ENCODE results near the gene FIGLA.

FIGLA gene, protein sequence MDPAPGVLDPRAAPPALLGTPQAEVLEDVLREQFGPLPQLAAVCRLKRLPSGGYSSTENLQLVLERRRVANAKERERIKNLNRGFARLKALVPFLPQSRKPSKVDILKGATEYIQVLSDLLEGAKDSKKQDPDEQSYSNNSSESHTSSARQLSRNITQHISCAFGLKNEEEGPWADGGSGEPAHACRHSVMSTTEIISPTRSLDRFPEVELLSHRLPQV

DNA sequence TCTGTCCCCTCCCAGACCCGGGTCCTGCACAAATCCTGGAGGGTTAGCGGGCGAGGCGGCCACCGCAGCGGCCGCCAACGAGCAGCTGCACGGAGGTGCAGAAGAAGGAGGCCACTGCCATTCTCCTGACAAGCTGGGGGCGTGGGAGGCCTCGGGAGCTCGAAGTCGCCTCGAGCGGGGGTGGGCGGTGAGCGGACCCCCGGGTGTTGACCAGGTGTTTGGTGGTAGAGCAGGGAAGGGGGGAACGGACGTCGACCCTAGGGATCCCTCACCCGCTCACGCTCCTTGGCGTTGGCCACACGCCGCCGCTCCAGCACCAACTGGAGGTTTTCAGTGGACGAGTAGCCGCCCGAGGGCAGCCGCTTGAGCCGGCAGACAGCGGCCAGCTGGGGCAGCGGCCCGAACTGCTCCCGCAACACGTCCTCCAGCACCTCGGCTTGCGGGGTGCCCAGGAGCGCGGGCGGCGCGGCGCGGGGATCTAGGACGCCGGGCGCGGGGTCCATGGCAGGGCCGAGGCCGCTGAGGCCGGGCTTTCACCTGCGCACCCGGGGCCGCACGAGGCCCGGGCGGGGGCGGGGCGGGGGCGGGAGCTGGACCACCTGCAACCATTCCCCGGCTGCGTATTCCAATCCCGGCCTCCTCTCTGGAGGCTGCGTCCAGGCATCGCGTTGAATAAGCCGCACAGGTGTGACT lies at the start of gene FIGLA:
TSS of gene FIGLA (minus strand) at position 508 of the 693 bp plus-strand sequence. CDS start at position 503, 5 bp downstream.
- DNase-seq, result no peak

DNA sequence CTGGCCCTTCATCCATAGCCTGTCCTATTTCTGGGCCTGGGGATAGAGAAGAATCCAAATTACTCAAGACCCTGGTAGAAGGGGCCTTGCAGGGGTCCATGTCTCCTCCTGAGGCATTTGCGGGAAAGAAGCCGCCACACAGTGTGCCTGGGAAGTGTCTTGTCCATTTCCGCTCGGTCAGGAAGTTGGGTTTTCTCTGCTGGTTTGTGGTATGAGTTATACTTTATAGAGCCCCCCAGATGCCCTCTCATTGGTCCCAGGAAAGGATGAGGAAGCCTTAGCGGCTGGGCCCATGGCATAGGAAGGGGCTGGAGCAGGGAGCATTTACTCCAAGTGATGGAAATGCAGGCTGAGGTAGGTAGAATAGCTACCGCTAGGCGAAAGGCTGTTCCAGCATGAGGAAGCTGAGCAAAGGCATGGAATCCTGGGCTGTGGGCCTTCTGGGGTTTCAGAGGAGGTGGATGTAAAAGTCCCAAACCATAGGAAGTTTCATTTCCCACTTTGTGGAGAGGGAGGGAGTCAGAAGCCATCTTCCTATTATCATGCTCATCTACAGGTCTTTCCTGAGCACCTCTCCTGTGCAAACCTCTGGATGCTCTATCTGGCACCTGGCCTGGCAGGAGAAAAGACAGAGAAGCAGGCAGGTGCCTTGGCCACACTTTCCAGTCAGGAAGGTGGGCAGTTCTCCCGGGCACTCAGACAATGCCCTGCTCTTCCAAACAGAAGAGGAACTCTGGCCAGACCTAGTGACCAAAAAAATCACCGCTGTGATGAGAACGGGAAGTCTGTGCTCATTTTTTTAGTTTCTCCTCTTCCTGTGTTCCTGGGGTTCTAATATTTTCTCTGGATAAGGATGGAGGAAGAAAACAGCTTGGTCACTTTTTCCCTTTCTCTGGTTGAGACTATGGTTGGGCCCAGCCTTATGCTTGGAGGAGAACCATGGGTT lies 47.8 kb upstream of the FIGLA start:
- DNase-seq, result no peak

DNA sequence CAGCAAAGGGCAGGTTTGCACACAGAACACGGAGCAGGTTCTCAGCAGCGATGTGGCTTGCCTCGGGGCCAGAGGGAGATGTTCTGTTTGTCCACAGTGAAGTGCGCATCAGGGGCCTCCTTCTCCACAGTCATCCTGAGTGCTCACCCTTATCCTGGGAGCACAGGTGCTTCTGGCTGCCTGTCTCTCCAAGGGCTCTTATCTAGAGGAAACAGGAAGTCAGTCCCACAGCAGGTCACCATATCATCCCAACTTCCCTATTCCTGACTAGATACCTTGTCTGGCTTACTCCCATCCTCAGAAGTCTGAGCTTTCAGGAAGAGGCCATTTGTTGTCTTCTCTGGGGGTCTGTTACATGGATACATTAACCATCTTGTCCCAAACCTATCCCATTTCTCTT lies 45.2 kb upstream of the FIGLA start, which contains the start of gene CD207:
TSS of gene CD207 (minus strand) at position 174 of the 400 bp plus-strand sequence. CDS start at position 134, 40 bp downstream.
- DNase-seq, result no peak

DNA sequence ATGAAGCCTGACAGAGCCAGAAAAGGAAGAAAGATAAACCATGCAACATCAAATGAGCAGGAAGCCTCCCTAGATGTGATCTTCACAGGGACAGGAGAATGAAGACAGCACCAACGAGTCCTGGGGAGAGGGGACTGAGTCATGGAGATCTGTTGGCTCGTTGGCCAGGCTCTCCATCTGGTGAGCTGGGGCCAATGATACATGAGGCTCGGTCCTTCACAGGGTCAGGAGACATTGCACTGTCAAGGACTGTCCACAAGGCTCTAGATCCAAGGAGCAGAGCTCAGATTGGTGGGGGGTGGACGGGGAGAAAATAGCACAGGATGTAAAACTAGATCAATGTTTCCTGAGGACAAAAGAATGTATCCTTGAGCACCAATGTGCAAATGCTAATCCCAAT lies 44.4 kb upstream of the FIGLA start:
- no peak for DNase-seq

DNA sequence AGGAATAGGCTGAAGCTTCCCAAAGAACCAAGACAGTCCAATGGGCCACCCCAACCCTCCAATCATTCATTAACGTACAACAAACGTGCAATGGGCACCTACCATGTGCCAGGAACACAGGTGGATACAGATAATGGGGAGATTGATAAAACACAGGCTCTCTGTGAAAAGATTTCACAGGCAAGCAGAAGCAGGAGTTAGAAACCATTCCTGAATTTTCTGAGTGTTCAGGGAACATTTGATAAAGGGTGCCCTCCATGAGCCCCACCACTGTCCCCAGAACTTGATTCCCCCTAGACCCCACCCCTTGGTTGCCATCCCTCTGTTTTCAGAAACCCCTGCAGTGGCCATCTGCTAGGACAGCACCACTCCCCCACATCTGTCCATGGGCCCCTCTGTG lies 43.7 kb upstream of the FIGLA start:
- no peak for DNase-seq

DNA sequence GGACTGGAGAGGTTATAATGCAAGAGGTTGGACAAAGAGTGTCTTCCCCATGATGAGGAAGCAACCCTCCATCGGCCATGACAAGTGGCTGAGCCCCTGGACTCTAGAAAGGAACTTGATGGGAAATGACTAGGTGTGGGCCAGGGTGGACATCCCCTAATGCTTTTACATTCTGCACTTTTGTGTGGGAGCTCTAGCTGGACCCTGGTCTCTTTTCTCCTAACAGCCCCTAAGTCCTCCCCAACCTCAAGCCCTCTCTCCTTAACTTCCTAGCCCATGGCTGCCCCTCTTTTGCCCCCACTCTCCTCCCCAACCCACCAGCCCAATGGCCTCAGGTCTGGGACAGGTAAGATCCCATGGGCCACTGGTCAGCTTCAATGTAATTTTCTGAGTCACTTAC lies 42.8 kb upstream of the FIGLA start:
- no peak for DNase-seq

DNA sequence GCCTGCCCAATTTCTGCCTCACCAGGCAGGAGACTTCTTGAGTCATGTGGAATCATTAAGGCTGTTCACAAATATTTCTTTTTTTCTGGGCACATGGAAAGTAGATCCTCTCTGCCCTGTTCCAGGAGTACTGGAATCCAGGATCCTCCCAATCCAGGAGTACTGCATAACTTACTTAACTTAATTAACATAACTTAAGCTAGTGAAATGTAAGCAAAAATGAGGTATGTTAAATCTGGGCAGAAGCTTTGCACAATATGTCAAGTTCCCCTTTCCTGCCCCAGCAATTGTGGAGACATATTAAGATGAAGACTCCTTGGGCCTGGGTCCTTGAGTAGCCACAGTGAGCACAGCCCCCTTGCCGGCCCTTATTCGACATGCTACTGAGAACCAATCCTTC lies 41.9 kb upstream of the FIGLA start:
- DNase-seq, result no peak

DNA sequence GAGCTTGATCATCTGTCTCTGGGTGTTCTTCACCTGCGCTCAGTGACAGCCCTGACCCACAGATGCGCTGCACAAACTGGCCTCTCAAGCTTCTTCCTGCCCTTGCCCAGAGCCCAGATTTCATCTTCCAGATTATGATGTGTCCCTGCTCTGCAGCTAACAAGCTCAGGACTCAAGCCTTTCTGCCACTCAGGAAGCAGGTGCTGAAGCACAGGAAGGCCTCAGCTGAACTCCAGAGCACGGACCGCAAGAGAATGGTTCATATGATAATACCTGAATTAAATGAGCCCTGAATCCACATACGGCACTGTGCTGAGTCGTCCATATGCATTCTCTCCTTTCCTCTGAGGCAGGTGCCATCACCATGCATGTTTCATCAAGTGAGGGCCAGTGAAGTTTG lies 41.4 kb upstream of the FIGLA start:
- no peak for DNase-seq

DNA sequence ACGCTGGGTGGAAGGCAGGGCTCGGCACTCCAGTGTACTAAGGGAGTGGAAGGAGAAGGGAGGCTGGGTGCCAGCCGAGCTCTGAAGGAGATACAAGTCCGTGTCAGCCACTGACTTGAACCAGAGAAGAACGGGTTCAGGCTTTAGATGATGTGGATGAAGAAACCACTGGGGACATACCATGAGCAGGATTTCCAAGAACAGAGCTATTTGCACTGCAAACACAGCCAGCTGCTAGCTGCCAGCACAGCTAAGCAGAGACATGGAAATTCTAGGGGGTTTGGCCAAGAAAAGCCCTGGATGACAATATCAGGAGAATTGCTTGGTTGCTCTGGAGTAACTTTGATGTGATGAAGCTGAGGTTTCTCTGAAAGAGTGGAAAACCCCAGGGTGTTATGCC lies 39.9 kb upstream of the FIGLA start:
- DNase-seq, result no peak

DNA sequence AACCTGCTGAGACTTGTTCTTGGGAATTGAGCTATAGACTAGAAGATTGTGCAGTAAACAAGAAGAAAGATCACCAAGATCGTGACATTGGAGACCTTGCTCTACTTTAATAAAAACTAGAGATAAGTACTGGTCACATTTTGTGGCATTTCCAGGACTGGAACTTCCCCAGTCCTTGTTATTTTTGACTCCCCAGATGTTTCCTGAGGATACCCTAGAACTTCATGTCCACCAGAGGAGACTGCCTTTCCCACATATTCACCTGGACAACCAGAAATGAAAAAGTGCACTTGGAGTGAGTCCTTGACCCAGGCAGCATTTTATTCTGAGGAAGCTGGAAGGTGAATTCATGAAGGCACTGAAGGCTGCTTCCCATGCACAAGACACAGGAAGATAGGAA lies 39.5 kb upstream of the FIGLA start:
- DNase-seq, result no peak

DNA sequence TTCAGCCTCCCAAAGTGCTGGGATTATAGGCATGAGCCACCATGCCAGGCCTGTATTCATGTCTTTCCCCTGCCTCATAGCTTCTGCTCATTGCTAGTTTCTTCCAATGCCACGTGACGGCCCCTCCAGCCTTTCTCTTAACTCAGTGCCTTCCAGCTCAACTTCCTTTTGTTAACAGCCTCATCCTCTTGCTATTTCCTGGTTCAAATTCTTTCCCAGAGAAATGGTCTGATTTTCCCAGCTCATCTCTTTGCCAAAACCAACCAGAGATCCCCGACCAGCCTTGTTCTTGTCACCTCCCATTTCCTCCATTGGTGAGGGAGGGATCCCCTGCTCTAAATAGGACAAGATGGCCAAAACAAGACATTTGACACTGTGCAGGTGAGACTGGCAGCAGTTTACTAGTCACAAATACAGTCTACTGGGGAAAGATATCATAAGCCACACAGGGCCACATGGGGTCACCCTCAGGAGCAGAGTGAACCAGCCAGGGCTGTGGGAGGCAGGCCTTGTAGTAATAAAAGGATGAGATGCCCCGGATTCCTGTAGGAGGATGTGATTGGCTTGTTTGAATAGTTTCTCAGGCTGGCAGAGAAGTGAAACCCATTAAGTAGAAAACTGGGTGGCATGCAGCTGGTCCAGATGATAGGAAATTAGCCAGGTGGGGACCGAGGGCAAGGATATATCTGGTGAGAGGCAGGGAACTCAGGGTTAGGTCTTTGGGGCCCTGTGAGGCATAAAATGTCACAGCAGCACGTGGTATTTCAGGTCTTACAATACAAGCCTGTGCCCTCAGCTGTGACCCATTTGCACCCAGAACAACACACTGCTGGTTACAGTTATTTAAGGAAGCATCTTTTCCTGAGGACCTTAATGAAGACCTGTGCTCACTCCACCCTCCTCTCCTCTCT lies 38.7 kb upstream of the FIGLA start:
- DNase-seq, result no peak

DNA sequence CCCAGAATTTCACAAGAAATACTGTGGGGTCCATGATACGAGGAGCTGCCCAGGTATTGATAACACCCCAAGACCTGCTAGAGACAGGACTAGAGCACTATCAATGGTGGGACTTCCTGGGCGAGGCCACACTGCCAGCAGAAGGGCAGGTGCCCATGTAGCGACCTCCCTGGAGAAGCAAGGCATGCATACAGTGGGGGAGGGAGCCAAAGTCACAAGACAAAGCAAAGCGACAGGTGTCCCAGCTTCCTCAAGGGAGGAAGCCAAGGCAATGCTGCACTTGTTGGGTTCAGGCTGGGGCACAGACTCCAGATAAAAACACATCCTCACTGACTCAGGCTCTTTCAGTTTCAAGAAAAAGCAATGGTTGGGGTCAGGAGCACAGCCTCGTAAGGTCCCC lies 37.7 kb upstream of the FIGLA start:
- DNase-seq, result no peak

DNA sequence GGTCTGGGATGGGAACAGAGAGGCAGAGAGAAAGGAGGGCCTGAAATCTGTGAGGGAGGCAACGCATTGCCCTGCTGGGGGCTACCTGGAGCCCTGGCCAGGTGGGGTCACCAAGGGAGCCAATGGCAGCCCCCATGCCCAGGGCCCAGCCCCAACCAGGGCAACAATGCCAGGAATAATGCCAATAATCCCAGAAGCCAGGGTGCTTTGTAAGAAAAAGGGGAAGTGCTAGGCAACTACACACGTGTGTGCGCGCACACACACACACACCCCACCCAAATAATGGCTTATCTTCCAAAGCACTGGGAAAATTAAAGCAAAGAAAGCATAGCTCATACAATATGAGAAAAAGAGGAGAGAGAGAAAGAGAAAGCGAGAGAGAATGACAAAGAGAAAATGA lies 36.9 kb upstream of the FIGLA start:
- DNase-seq, result no peak

DNA sequence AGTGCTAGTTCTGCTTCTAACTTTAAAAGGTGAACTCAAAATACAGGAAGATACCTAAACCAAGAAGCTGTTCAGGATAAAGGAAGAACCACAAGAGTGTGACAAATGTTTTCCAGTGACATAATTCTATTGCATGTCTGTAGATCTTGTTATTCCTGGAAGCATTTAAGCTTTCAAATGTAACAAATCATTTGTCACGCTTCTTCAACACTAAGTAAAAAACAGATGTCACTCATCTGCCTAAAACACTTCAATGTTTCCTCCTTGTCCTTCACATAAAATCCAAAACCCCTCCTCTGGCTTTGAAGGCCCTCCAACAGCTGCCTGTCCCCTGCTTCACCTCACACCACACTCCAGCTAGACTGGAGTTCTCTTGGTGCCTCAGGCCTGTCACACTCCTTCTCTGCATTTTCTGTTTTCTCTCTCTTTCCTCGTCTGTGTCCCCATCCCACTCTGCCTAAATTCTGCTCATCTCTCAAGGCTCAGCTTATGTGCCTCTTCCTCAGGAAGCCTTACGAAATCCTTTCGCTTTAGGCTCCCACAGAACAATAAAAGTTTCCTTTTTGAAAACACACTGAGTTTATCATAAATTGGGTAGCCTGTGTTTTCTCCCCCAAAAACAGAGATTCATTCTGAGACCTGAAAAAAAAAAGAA lies 36.4 kb upstream of the FIGLA start:
- DNase-seq, result no peak

DNA sequence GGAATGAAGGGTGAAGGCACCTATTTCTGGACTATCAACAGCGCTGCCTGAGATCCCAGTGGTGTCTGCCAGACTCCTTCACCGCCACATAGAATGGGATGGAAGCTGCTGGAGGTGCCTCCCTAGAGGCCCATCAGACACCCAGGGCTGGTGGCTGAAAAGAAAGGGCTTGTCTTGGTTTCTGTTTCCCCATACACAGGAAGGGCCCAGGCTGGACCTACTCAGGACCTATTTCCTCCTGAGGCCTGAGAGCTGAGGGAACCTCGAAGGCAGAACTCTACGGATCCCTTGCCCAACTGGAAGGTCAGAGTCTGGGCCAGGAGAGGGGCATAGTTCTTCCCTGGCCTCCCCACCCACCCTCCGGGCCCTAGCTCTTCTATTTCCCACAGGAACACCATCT lies 32.8 kb upstream of the FIGLA start:
- no peak for DNase-seq

DNA sequence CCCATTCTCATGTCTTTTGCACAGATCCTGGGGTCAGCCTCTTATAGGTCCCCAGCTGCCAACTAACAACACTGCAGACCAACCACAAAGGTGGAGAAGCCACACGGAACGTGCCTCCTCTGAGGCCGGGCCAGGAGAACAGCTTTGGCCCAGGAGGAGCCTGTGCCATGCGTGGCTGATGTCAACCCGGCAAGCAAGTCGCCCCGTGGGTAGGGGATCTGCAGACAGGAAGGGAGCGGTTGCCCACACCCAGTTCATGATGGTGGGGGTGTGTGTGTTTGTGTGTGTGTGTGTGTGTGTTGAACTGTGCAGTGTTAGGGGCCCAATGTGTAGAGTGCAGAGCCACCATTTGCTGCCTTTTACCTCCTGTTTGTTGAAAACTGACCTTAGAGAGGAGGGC lies 32.4 kb upstream of the FIGLA start:
- no peak for DNase-seq

DNA sequence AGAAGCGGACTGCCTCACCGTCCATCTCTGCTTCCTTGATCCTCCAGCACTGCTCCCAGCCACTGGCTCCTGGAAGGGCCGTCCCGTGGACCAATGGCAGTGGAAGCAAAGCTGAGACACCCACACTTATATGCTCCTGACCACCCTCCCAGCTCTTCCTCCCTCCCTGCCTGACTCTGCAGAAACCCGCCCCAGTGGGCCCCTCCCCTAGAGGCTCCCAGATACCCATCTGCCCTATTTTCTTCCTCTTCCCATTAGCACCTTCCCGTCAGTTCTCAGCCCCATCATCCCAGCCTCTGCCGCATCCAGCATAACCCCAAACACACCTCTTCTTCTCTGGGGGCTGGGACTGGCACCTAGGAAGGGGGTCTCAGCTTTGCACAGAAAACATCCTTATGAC lies 30.1 kb upstream of the FIGLA start, which contains the start of gene CLEC4F:
TSS of gene CLEC4F (minus strand) at position 101 of the 400 bp plus-strand sequence. CDS start at position 25, 76 bp downstream.
- DNase-seq, result no peak

DNA sequence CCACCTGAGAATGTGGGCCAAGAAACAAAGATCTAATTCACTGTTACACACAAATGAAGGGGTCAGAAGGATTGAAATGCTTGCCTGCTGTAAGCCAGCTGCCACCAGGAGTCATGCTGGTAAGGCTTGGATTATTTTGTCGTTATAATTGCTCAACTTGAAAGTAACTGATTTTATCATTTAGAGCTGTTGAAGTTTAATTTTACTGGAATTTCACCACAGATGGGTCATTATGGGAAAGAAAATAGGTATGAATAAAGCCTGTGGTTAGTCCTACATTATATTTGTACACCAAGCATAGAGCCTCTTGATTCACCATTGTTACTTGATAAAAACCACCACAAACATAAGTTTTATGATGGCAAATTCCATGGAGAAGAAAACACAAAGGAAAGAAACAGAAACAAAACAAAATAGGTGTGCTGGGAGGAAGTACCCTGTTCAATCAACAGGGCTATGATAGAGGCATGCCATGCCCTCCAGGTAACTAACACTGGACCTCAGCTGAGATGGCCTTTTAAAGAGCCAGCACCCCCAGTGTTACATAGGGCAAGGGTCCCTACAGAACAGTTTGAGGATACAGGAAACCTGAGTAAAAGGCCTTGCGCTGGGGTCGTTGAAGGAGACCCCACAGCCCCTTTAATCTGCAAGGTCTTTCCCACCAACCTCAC lies 27.0 kb upstream of the FIGLA start:
- no peak for DNase-seq

DNA sequence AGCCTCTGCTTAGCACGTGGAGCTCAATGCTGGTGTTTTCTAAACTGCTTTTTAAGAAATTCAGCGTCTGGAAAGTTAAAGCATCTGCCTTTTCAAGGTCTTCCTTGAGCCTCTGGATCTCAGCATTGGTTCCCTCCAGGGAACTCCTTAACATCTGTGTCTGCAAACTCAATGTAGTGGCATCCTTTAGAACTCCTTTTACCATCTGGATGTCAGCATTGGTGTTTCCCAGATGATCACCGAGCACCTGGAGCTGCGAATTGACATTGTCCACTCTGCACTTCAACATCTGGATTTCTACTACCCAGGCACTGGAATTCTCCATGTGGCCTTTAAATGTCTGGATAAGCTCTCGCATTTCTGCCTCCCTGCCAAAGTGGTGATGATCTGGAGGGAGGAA lies 26.3 kb upstream of the FIGLA start:
- no peak for DNase-seq

DNA sequence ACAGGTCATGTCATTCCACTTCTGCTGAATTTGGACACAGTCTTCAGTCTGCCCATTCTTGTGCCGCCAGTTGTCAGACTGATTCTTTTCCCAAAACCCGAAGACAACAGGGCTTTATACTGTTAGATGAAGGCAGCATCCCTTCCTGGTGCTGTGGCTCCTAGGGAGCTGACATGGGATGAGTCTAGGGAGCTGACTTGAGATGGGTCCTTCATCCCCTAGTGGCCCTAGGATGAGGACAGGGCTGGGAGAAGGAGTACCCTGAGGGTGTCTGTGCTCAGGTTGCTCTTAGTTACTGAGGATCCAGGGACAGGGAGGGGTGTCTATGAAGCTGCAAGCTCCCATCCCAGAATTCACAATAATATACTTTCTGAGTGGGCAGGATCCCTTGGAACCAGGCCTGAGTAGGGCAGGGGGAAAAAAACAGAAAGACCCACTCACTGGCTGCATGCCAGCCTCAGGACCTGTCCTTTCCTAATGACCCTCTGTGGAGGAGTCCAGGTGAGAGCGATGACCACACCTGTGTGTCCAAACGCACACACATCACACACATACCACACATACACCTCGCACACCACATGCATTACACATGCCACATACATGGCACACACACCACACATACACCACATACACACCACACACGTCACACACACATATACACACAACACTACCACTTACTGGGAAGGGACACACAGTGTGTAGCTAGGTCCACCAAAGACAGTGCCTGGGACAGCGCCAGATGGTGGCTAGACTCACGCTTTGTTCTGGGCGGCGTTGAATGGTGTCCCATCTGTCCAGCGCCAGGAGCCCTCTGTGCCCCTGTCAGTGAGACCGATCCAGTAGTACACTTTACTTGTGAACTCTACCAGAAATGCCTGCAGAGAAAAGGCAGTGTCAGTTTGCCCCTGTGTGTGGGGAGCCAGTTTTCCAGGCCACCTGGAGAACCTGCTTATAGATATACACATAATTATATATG lies 18.8 kb upstream of the FIGLA start:
- no peak for DNase-seq
